Thyroid gland (tissue), 4 donors: ENCODE results near the gene KCNG1.

Experiments
- CTCF ChIP-seq, 6 experiments: fragments of 200-600 bp in 3 of 6; fragments of 450-650 bp in 3 of 6; sonication (generic) in 3 of 6; IDR thresholded peaks; one replicate each; pipeline ENCODE4 v1.5.1; 2016 to 2019; ENCODE audit warnings: antibody characterized with exemption in 6 of 6, mild to moderate bottlenecking in 2 of 6, inconsistent platforms in 1 of 6, moderate library complexity in 1 of 6
- POLR2A ChIP-seq, 2 donors: fragments of 450-650 bp; IDR thresholded peaks; one replicate each; pipeline ENCODE4 v1.6.1; 2017; ENCODE audit warnings: antibody characterized with exemption in 2 of 2, mild to moderate bottlenecking in 2 of 2, moderate library complexity in 1 of 2

- TF ChIP-seq CTCF (IDR thresholded peaks at IDR 0.05): no peak
- no peak for TF ChIP-seq POLR2A (IDR thresholded peaks at IDR 0.05)
Measured at GRCh38 chr20:51026269-51026668, 3.4 kb upstream of the KCNG1 start.
